NCI-H2081 treated with DMSO at 0.1 percent for 48 hours (cell line): ENCODE results near the gene PTK6.

ENCODE experiments used
- DNase-seq: peaks from one replicate; lab custom pipeline; 2025; lab: John Stamatoyannopoulos, UW

Gene PTK6

DNA sequence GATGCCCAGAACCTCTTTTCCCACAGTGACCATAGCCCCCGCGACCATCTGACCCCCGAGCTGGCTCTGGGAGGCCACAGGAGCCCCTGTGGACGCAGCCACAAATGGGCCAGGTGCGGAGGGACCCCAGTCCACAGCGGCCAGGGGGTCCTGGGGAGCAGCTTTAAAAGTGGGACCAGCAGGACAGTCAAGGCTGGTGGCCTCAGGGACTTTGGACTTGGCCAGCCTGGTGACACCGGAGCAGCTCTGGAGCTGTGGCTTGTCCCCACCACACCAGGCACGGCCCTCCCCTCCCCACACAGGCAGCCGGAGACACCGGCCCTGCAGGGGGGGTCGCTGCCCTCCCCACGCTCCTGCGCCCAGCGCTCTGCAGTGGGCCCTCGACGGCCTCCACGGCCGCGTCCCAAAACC lies 20.3 kb upstream of the PTK6 start:
- DNase-seq: no peak

DNA sequence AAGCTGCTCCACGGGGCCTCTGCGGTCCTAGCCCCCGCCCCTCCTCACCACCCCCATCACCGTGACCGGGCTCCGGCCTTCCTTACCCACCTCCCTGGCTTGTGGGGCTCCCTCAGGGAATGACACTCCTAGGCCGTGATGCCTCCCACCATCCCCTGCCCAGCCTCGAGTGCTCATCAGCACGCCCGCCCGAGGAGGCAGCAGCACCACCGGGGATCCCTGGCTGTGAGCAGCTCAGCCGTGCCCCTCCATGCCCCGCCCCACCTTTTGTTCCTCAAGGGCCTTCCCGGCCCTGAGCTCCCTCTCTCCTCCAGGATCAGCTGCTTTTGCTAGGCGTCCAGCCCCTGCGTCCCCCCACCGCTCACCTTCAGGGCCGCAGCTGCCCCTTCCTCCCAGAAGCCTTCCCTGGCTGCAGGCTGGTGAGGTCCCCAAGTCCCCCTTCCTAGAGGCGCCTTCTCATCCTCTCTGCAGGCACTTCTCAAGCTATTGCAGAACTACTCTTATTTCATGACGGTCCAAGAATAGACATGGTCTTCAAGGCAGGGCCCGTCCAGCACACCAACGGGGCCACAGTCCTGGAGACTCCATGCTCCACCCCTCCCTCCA lies 19.8 kb upstream of the PTK6 start:
- no peak for DNase-seq

DNA sequence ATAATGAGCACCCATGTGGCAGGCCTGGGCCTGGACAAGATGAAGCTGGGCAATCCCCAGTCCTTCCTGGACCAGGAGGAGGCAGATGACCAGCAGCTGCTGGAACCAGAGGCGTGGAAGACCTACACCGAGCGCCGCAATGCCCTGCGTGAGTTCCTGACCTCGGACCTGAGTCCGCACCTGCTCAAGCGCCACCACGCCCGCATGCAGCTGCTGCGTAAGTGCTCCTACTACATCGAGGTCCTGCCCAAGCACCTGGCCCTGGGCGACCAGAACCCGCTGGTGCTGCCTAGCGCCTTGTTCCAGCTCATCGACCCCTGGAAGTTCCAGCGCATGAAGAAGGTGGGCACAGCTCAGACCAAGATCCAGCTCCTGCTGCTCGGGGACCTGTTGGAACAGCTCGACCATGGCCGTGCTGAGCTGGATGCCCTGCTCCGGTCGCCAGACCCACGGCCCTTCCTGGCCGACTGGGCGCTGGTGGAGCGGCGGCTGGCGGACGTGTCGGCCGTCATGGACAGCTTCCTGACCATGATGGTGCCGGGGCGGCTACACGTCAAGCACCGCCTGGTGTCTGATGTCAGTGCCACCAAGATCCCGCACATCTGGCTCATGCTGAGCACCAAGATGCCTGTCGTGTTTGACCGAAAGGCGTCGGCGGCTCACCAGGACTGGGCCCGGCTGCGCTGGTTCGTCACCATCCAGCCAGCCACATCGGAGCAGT lies 18.6 kb upstream of the PTK6 start:
- no peak for DNase-seq

DNA sequence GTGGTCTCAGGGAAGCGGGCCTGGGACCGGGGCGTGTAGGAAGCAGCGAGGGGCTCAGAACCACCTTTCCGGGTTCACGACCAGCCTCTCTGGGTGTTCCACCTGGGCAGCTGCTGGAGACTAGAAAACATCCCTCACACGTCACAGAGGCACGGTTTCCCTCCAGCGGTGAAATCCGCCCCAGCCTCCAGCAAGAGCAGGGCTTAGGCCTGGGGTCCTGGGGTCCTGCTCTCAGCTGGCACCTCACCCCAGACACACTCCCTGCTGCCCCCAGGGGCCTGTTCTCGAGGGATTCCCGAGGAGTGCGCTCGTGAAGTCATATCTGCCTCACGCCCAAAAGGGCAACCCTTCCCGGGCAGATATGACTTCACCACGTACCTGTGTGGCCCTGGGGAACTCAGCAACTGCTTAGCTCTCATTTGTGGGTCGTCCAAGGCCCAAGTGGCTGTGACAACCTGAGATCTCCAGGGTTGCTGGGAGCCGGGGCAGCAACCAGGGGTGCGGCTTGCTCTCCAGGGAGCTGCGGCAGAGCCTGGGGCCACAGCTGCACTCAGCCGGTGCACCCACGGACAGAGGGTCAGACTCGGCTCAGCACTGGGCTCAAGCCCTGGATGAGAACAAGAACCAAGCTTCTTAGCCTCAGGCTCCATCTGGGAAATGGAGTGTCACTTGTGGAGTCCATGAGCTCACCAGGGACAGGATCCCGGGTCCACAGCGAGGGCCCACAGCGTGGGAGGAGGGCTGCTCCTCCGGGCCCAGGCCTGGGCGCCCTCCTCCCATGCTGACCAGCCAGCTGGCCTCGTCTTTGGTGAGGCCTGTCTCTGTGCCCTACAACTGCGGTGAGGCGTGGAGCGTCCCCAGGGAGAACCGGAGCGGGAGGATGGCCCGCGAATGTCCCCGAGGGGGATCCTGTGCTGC lies 17.4 kb upstream of the PTK6 start:
- DNase-seq: no peak

DNA sequence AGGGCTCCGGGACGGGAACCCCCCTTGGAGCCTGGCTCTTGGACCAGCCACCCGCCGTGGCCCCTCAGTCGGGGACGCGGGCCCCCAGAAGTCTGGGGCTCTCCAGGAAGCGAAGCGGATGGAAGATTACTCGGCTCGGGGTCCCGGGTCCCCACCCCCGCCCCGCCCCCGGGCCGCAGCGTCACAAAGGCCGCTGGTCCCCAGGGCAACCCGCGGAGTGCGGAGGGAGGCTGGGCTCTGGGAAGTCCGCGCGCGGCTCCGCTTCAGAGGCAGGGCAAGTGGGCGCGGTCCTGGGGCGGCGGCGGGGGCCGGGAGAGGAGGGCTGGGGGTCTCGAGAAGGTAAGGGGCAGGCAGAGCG lies 16.7 kb upstream of the PTK6 start, which contains the start of gene FNDC11:
TSS of gene FNDC11 (plus strand) at position 227 of the 358 bp plus-strand sequence. CDS start 1,505 bp downstream, outside the sequence.
- no peak for DNase-seq

DNA sequence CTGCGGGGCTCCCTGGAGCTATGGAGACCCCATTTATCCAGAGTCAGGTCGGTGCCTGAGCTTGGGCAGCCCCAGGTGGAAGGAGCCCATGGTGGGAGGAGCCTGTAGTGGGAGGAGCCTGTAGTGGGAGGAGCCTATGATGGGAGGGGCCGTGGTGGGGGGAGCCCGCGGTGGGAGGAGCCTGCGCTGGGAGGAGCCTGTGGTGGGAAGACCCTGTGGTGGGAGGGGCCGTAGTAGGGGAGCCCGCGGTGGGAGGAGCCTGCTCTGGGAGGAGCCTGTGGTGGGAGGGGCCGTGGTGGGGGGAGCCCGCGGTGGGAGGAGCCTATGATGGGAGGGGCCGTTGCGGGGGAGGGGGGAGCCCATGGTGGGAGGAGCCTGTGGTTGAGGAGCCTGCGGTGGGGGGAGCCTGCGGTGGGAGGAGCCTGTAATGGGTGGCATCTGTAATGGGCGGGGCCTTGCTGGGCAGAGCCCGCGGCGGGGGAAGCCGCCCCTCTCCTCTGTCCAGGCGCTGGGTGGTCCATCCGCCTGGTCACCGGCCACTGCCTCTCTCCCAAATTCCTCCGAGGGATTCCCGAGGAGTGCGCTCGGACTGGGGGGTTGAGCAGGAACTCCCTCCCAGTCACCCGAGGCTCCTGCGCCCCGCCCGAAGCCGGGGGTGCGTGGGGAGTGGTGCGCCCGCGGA lies 16.2 kb upstream of the PTK6 start:
- no peak for DNase-seq

DNA sequence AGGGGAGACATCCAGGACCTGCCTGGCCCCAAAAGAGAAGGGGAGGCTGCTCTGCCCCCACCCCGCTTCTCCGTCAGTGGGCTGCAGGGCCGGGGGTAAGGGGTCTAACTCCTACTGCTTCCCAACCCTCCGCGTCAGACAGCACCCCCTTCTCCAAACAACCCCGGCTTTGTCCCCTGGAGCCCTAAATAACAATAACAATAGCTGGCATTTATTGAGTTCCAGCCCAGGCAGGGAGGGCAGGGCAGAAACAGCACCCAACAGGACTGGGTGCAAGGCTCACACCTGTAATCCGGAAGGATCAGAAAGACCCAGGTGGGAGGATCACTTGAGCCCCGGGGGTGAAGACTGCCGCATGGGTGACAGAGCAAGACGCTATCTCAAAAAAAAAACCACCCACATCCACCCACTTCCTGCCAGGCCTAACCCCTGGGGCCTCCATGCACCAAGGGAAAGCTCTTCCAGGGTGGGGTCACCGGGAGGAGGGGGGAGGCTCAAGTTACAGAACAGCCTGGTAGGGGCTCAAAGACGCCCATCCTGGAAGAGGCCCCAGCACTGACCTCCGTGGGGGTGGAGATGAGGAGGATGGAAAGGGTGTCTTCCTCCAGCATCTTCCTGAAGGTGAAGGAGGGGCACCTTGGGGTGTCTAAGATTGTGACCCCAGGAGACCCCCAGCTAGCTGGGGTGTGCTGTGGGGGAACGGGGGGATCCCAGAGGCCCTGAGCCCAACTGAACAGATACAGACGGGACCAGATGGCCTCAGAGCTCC lies 15.5 kb upstream of the PTK6 start:
- DNase-seq: no peak

DNA sequence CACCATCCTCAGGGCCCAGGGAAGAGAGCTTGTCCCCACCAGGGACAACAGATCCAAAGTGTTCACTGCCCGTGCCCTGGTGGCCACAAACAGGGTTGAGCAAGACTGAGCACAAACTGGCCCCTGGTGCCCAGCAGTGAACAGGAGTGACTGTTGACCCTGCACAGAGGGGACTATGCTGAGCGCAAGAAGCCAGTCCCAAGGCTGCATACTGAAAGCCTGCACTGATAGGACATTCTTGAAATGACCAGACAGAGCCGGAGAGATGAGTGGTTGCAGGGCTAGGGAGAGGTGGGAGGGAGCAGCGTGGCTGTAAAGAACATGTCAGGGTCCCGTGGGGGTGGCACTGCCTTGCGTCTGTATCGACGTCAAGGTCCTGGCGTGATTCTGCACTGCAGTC lies 13.9 kb upstream of the PTK6 start:
- no peak for DNase-seq

DNA sequence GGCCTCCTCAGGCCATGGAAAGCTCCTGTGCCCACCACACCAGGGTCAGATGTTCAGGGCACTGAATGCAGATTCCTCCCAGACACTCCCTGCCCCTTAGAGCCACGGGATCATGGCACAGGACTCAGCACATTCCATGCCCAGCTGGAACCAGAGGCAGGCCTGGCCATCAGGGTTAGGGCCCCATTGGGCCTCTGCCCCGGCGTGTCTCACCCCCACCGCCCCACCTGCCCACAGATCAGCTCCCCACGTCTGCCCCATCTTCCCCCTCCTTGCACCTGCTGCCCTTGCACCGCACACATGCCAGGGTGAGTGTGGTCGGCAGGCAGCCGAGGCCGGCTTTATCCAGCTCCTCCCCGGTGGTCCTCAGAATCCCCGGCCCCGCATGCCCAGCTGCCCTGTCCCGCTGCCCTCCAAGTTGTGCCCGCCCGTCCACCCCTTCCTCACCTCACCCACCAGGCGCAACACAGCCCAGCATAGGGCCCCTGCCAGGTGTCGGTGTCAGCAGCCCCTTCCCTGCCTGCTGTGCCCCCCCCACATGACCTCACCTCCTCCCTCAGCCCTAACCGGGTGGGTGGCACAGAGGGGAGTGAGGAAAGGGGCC lies 12.6 kb upstream of the PTK6 start:
- DNase-seq: no peak

DNA sequence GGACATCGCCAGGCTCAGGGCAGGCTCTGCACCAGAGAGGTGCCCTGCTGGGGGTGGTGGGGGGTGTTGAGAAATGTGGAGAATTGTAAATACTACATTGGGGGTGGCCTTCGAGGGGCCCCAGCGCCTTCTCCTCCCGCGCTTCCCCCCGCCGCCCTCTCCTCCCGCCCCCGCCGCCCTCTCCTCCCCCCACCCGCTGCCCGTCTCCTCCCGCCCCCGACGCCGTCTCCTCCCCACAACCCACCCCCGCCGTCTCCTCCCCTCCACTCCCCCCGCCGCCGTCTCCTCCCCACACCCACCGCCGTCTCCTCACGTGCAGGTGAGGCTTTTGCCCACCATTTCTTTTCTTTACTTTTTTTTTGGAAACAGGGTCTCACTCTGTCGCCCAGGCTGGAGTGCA lies 11.8 kb upstream of the PTK6 start:
- no peak for DNase-seq

DNA sequence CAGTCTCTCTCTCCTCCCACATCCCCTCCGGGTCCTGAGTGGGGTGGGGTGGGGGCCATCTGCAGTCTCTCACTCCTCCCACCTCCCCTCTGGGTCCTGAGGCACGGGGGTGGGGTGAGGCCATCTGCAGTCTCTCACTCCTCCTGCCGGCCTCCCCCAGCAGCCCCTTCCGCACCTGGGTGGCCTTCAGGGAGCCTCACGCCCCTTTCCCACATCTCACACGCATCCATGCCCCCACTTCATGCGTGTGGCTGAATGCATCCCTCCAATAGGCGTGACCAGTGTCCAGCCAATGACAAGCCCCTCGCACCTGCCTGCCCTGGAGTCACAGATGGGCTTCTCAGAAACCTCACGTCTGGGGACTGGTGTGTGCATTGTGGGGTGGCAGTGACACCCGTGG lies 11.4 kb upstream of the PTK6 start:
- no peak for DNase-seq

DNA sequence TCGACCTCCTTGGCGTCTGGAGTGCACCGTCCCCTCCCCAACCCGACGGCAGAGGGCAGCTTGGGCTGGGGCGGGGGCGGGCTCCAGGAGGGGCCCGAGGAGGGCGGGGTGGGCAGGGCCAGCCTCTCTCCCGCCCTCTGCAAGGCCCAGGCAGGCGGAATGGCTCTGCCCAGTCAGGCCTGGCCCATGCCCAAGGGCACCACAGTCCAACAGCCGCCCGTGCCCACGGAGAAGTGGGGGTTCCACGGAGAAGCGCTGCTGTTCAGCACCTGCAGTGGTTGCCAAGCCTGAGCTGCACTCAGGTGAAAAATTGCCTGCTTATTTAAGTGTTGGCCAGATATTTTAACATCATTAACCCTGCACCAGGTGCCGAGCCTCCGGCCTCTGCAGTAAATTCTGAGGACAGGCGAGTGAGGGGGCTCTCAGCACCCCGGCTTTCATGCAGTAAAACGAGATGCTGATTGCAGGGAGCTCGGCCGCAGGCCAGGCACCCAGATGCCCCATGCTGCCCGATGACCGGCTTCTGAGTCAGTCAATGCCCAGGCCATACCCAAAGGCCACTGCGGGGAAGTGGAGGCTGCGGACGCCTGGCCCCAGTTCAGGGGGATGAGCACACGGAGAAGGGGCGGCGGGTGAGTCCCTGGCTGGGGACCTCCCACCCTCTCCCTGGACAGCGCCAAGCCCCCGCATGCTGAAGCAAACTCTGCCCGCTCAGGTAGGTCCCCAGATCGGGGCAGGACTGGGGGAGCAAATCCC lies 10.7 kb upstream of the PTK6 start, which contains the start of gene SRMS:
TSS of gene SRMS (minus strand) at position 25 of the 756 bp plus-strand sequence. CDS start 286 bp downstream, outside the sequence.
- no peak for DNase-seq

DNA sequence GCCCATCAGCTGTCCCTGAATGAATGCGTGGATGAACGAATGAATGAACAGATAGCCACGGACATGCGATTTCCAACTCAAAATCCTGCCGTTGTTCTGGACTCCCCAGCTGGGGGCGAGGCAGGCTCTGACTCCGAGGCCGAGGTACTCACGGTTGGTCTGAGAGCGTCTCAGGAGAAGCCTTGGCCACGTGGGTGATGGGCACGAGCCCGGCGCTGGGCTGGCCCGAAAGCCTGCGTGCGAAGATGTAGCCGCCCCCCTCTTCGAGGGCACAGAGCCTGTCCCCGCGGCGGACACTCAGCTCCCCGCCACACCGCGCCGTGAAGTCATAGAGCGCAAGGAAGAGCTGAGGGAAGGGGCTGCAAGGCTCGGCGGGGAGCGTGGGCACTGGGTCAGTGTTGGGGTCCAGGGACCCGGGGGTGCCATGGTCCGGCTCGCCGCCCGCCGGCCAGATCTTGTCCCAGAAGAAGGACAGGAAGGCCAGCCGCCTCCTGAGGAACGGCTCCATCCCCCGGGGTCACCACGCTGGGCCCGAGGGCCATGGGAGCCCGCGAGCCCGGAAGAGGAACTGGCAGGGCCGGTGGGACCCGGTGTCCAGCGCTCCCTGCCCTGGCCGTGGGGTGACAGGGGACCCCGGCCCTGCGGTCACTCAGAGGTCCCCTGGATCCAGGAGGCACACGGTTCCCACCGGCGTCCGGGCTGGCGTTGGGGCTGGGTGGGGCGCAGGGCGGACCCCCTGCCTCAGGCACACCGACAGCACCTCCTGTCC lies 10.0 kb upstream of the PTK6 start:
- no peak for DNase-seq

DNA sequence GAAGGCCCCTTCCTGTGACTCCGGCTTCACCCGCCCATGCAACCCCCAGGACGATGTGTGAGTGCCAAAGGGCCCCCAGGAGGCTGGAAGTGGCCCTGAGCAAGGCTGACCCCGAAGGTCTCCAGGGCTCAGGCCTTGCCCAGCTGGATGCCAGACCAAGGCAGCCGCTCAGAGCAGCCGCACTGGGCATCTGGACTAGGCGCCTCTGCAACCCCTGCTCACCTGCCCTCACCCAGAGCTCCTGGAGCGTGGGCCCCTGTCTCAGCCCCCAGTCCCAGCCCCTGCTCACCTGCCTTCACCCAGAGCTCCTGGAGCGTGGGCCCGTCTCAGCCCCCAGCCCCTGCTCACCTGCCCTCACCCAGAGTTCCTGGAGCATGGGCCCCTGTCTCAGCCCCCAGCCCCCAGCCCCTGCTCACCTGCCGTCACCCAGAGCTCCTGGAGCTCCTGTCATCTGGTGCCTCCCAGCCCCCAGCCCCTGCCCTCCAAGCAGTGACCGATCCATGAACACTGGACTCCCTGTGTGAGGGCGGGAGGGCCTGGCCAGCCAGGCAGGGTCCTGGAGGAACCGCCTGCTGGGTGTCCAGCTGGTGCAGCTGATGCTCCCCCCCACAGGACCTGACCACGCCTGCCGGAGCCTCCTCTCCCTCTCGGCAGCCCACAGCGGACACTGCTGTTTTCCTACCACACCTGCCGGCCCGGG lies 9.2 kb upstream of the PTK6 start:
- DNase-seq: no peak

DNA sequence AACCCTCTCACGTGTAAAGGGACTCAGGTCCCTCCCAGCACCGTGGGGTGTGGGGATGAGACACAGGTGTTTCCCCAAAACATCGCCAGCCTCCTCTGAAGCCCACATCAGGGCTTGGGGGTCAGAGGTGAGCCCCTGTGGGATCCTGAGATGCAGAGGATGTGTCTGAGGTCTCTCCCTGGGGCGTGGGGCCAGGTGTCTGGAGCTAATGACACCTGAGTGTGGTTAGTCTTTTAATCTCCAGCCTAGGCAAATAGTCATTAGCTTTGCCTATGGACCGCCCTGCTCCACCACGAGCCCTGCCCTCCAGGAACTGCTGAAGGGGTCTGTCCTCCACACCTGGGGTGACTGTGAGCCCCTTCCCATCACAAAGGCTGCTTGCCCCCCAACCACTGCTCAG lies 8.6 kb upstream of the PTK6 start:
- no peak for DNase-seq

DNA sequence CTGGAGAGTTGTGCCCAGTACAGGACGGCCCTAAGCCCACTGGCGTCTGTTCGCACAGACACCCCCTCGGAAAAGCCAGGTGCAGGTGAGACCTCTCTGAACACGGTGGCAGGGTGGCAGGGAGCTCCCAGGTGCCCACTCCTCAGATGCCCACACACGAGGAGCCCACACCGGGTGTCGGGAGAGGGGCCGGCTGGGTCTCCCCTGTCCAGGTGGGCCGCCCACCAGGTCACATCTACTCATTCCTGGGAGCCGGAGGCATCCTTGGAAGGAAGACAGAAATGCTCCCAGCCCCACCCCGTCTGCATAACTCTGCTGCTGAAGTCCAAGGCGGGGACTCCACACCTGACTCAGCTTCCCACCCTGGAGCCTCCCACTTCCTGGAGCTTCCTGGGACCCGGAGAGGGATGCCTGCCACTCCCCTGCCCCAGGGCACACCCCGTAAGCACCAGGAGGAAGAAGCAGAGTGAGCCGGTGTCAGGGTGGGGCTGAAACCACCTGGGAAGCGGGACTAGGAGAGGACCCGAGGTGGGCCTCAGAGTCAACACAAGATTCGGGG lies 7.9 kb upstream of the PTK6 start:
- DNase-seq: no peak

DNA sequence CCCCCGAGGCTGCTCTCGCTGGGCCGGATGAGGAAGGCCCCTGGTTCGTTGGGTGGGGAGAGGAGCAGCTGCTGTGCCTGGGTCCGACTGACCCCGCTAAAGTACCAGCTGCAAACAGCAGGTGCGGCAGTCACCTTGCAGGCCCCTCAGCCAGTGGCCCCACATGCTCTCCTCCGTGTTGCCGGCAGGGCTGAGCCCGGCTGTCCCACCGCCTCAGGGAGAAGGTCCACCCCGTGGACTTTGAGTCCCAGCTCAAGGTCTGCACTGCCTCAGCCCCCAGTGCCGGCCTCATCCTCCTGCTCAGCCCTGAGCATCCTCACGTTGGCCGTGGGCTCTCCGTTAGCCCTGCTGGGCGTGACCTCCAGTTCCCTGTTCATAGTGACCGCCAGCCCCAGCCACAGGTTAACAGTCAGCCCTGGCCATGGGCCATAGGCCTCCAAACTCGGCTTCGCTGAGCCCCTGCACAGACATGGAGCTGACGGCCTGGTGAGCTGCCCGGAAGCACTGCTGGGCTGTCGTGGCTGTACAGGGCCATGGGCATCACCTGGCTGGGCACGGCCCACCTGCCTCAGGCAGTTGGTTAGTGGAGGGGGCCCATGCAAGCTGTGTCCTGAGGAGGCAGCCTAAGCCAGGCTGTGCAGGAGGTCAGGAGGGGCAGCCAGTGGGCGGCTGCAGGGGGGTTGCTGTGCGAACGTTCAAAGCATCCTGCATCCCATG lies 7.2 kb upstream of the PTK6 start:
- DNase-seq: no peak

DNA sequence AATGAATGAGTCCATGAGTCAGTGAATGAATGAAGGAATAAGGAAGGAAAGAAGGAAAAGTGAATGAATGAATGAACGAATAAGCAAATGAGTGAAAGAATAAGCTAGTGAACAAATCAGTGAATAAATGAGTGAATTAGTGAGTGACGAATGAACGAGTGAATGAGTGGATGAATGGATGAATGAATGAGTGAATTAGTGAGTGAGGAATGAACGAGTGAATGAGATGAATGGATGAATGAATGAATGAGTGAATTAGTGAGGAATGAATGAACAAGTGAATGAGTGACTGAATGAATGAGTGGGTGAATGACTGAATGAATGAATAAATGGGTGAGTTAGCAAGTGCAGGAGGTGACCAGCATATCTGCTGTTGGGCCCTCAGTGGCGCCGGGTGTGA lies 6.6 kb upstream of the PTK6 start:
- no peak for DNase-seq
